GM12801 (cell line): Measurements from ENCODE around the gene CCDC170.

ENCODE experiments used
- CTCF ChIP-seq: IDR thresholded peaks from one replicate; pipeline ENCODE4 v1.5.1; 2011; ENCODE audit warnings: control low read depth; ENCODE audit not compliant: insufficient read length; ENCODE audit errors: extremely low read depth

CCDC170 gene

GRCh38 chr6:151635741-151636140 is 141.9 kb downstream of the CCDC170 start:
- TF ChIP-seq CTCF: no peak

GRCh38 chr6:151637814-151638213 is 144.0 kb downstream of the CCDC170 start:
- no peak for TF ChIP-seq CTCF

- no peak for TF ChIP-seq CTCF
Measured at GRCh38 chr6:151639750-151640149, 145.9 kb downstream of the CCDC170 start.

- no peak for TF ChIP-seq CTCF
Measured at GRCh38 chr6:151641028-151641427, 147.2 kb downstream of the CCDC170 start.

- TF ChIP-seq CTCF: no peak
Measured at GRCh38 chr6:151647976-151648639, 154.3 kb downstream of the CCDC170 start.

- no peak for TF ChIP-seq CTCF
Measured at GRCh38 chr6:151649835-151650234, 156.0 kb downstream of the CCDC170 start.

GRCh38 chr6:151651639-151652038 is 157.8 kb downstream of the CCDC170 start:
- no peak for TF ChIP-seq CTCF
